Activated CD4-positive, alpha-beta T cell treated with anti-CD3 and anti-CD28 coated beads, Interleukin-2, amount 10 ng/mL, durations not matched to agents 24 days and 14 days (primary cell): ENCODE results near the gene TIAM1. TPM values are rescaled to one million over a fixed set of nuclear protein-coding genes. Genes with fewer than 3 reads are reported as not detected.

Source experiments
- DNase-seq: peaks from one replicate; pipeline ENCODE4 v3.0.0; 2022
- H3K27ac Mint-ChIP-seq: one replicate; pipeline ENCODE4 v1.8.0; 2022; ENCODE audit warnings: mild to moderate bottlenecking, mixed read lengths
- H3K27me3 Mint-ChIP-seq: one replicate; pipeline ENCODE4 v1.8.0; 2022; ENCODE audit warnings: mixed read lengths
- H3K36me3 Mint-ChIP-seq: one replicate; pipeline ENCODE4 v1.8.0; 2022; ENCODE audit warnings: low read depth, mild to moderate bottlenecking, mixed read lengths
- H3K4me1 Mint-ChIP-seq: one replicate; pipeline ENCODE4 v1.8.0; 2021; ENCODE audit warnings: mixed read lengths
- H3K4me3 Mint-ChIP-seq: one replicate; pipeline ENCODE4 v1.8.0; 2022; ENCODE audit warnings: mild to moderate bottlenecking, moderate library complexity, mixed read lengths
- H3K9me3 Mint-ChIP-seq: one replicate; pipeline ENCODE4 v1.8.0; 2021; ENCODE audit warnings: mixed read lengths
- intact Hi-C: fragments of 100-400 bp; cut with micrococcal nuclease; formaldehyde crosslinking; loops from one replicate; pipeline ENCODE4 v1.15.1; 2023
- total RNA-seq: library from RNA; stranded (reverse); gene quantifications from 2 replicates; pipeline ENCODE4 v1.2.3, GENCODE V29; 2022

Gene TIAM1
- total RNA-seq, 1 donor from 2014 or later: 104 TPM

- peaks cover 4% of the 10 kb centered on the region for H3K4me1 Mint-ChIP-seq
- H3K27ac Mint-ChIP-seq: no peak overlapping the region
- intact Hi-C loops: no loop called here
- H3K36me3 Mint-ChIP-seq: no peaks in the 10 kb centered on the region
- H3K27me3 Mint-ChIP-seq: peaks cover 32% of the 10 kb centered on the region
- H3K4me3 Mint-ChIP-seq: no peak overlapping the region
- peaks cover 4% of the 10 kb centered on the region for H3K9me3 Mint-ChIP-seq
- no peak for DNase-seq
These were observed 271.5 kb downstream of the TIAM1 start for GRCh38 chr21:31072533-31072932.
